GM12878 (cell line): Measurements from ENCODE around the gene HS1BP3.

Source experiments
- CHD2 ChIP-seq: IDR thresholded peaks from 2 replicates; pipeline ENCODE4 v1.6.1; 2011; ENCODE audit warnings: low read depth, low read length, improper control_type of control experiment, borderline replicate concordance
- CTCF ChIP-seq, 3 experiments: IDR thresholded peaks in 2 of 3; conservative IDR thresholded peaks in 1 of 3; 2 replicates each; pipeline ENCODE4 v1.5.1; 2011; ENCODE audit warnings: low read depth in 3 of 3, low read length in 3 of 3, mild to moderate bottlenecking in 3 of 3, control low read depth in 2 of 3, moderate library complexity in 2 of 3, inconsistent platforms in 1 of 3, mixed read lengths in 1 of 3; ENCODE audit not compliant: control insufficient read depth in 2 of 3, insufficient read depth in 1 of 3; ENCODE audit errors: extremely low read depth in 1 of 3
- FOS ChIP-seq: IDR thresholded peaks from 3 replicates; pipeline ENCODE4 v1.6.1; 2011; ENCODE audit warnings: borderline replicate concordance; ENCODE audit not compliant: insufficient read length; ENCODE audit errors: extremely low read depth
- HSF1 ChIP-seq: fragments of 150-350 bp; IDR thresholded peaks from 2 replicates; pipeline ENCODE4 v1.6.1; 2014; ENCODE audit warnings: mild to moderate bottlenecking, low read depth, low read length
- IRF4 ChIP-seq: IDR thresholded peaks from 2 replicates; pipeline ENCODE4 v1.6.1; 2011; ENCODE audit warnings: low read depth, low read length
- NFIC ChIP-seq: IDR thresholded peaks from 2 replicates; pipeline ENCODE4 v1.6.1; 2012; ENCODE audit warnings: low read depth, mild to moderate bottlenecking, inconsistent platforms, low read length, moderate library complexity
- NFYA ChIP-seq: IDR thresholded peaks from 2 replicates; pipeline ENCODE4 v1.6.1; 2011; ENCODE audit warnings: low read depth, mild to moderate bottlenecking, low read length, improper control_type of control experiment, borderline replicate concordance
- PKNOX1 ChIP-seq: fragments of 450-650 bp; IDR thresholded peaks from 2 replicates; pipeline ENCODE4 v1.6.1; 2016; ENCODE audit warnings: mild to moderate bottlenecking
- POLR2A ChIP-seq: IDR thresholded peaks from 2 replicates; pipeline ENCODE4 v1.6.1; 2011; ENCODE audit warnings: low read depth, mild to moderate bottlenecking, low read length
- RCOR1 ChIP-seq: conservative IDR thresholded peaks from 2 replicates; pipeline ENCODE4 v1.6.1; 2012; ENCODE audit warnings: low read depth, low read length, improper control_type of control experiment
- YY1 ChIP-seq: IDR thresholded peaks from 2 replicates; pipeline ENCODE4 v1.6.1; 2011; ENCODE audit warnings: low read depth, mild to moderate bottlenecking, low read length
- TF ChIP-seq, protein P1 (sequence below): IDR thresholded peaks from 2 replicates; pipeline ENCODE4 v1.6.1; 2012; ENCODE audit warnings: mild to moderate bottlenecking, low read depth, low read length

GRCh38 chr2:20579866-20580265 is 71.0 kb downstream of the HS1BP3 start:
- TF ChIP-seq CTCF (IDR thresholded peaks at IDR 0.05 in 2 of 3, conservative IDR thresholded peaks at IDR 0.05 in 1 of 3; ENCODE audit: control insufficient read depth in 2 of 3, extremely low read depth in 1 of 3, insufficient read depth in 1 of 3, low read depth in 3 of 3, low read length in 3 of 3): no peak
- no peak for TF ChIP-seq POLR2A
- TF ChIP-seq RCOR1: no peak
- TF ChIP-seq CHD2: no peak
- TF ChIP-seq, protein P1, sequence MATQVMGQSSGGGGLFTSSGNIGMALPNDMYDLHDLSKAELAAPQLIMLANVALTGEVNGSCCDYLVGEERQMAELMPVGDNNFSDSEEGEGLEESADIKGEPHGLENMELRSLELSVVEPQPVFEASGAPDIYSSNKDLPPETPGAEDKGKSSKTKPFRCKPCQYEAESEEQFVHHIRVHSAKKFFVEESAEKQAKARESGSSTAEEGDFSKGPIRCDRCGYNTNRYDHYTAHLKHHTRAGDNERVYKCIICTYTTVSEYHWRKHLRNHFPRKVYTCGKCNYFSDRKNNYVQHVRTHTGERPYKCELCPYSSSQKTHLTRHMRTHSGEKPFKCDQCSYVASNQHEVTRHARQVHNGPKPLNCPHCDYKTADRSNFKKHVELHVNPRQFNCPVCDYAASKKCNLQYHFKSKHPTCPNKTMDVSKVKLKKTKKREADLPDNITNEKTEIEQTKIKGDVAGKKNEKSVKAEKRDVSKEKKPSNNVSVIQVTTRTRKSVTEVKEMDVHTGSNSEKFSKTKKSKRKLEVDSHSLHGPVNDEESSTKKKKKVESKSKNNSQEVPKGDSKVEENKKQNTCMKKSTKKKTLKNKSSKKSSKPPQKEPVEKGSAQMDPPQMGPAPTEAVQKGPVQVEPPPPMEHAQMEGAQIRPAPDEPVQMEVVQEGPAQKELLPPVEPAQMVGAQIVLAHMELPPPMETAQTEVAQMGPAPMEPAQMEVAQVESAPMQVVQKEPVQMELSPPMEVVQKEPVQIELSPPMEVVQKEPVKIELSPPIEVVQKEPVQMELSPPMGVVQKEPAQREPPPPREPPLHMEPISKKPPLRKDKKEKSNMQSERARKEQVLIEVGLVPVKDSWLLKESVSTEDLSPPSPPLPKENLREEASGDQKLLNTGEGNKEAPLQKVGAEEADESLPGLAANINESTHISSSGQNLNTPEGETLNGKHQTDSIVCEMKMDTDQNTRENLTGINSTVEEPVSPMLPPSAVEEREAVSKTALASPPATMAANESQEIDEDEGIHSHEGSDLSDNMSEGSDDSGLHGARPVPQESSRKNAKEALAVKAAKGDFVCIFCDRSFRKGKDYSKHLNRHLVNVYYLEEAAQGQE: no peak
- no peak for TF ChIP-seq NFYA
- no peak for TF ChIP-seq FOS
- TF ChIP-seq NFIC: no peak
- no peak for TF ChIP-seq YY1
- no peak for TF ChIP-seq HSF1
- TF ChIP-seq IRF4: no peak
- no peak for TF ChIP-seq PKNOX1
